ENCODE results near the gene GULP1. TPM values are rescaled to one million over a fixed set of nuclear protein-coding genes. Genes with fewer than 3 reads are reported as not detected.

Gene GULP1
- total RNA-seq, 1 experiment from 2014 or later = 140 TPM

DNA sequence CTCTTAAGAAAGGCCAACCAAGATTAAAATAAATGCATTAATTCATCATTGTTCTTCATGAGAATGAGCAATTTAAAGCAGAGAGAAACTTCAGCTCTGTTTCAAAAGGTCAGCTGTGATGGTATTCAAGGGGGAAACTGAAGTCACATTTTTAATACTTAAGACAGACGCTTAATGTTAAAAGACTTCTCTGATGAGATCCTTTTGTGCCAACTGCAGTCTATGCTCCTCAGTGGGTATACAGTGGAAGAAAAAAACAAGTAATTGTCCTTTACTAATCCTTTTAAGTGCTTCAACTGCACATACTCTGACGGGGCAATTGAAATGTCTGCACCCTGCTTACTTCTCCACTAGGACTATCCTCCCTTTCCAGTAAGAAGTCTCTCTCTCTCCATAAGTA is 309.7 kb downstream of the GULP1 start:
- Histone ChIP-seq H3K56ac (ENCODE audit: insufficient read length, low read depth, low read length) (no peak overlapping the region), H2BK15ac (ENCODE audit: low read depth, low read length) (no peak overlapping the region), H3K9me3 (ENCODE audit: control insufficient read depth, low read depth, low read length) (no peaks in the 10 kb centered on the region), H2BK20ac (ENCODE audit: low read depth, low read length, poor library complexity, severe bottlenecking) (no peak overlapping the region), H4K91ac (ENCODE audit: insufficient read length, low read depth, low read length) (no peak overlapping the region), H3K23me2 (ENCODE audit: insufficient read length, low read depth, low read length, poor library complexity, severe bottlenecking) (no peaks in the 10 kb centered on the region), H3K23ac (ENCODE audit: insufficient read length, low read depth, low read length) (no peak overlapping the region), H3K79me2 (ENCODE audit: insufficient read depth, low read length) (no peaks in the 10 kb centered on the region), H3K14ac (ENCODE audit: insufficient read depth, low read length) (no peak overlapping the region), H2AFZ (ENCODE audit: low read length) (no peak overlapping the region), H4K8ac (replicated peaks; ENCODE audit: insufficient read length, low read depth, low read length) (no peak overlapping the region), H4K5ac (ENCODE audit: insufficient read length, low read depth, low read length) (no peak overlapping the region), H2BK5ac (ENCODE audit: insufficient read length, low read length) (no peak overlapping the region), H3K18ac (ENCODE audit: insufficient read length, low read depth, low read length) (no peak overlapping the region), H4K20me1 (ENCODE audit: control insufficient read depth, insufficient read depth, insufficient read length) (no peaks in the 10 kb centered on the region), H2AK5ac (ENCODE audit: insufficient read length, low read length) (no peak overlapping the region), H3T11ph (ENCODE audit: low read length) (no peak overlapping the region), H3K4me2 (ENCODE audit: insufficient read depth, insufficient read length, low read length) (no peak overlapping the region), H3K4ac (ENCODE audit: low read depth, low read length) (no peak overlapping the region), H3K27me3 (ENCODE audit: insufficient read depth, low read length) (no peaks in the 10 kb centered on the region), H2BK120ac (ENCODE audit: low read depth, low read length, poor library complexity, severe bottlenecking) (no peak overlapping the region), H3K9ac (ENCODE audit: extremely low read depth, insufficient read length, low read length) (no peak overlapping the region), H2BK12ac (ENCODE audit: insufficient read length, low read depth, low read length) (no peak overlapping the region), H3K79me1 (ENCODE audit: insufficient read depth, low read depth, low read length, poor library complexity, severe bottlenecking) (no peaks in the 10 kb centered on the region), H3K4me1 (ENCODE audit: insufficient read depth, low read length) (peaks cover 3% of the 10 kb centered on the region; the same call in 1 of the 2 replicates), H3K27ac (ENCODE audit: insufficient read length, low read depth, low read length) (no peak overlapping the region)
- no CpG with 5 or more reads among the region's 2 CpGs for WGBS (ENCODE audit: extremely low coverage, insufficient read length, low lambda C conversion rate)
- Mint-ChIP-seq H3K4me3 (no peak overlapping the region), H3K27ac (peak overlapping the region in 1 of 3 experiments; percentile 88; a peak in 3 of 7 replicates), H3K36me3 (ENCODE audit: insufficient read depth in 1 of 3, low read depth in 3 of 3) (peaks cover 4 to 9% (median 4%) of the 10 kb centered on the region in 3 experiments; a peak in 6 of 7 replicates), H3K9me3 (peaks cover 0 to 4% of the 10 kb centered on the region in 2 experiments; a peak in 2 of 5 replicates), H3K27me3 (ENCODE audit: low read depth) (no peaks in the 10 kb centered on the region), H3K4me1 (peaks cover 24 to 27% of the 10 kb centered on the region in 2 experiments)
- no peak for DNase-seq
- TF ChIP-seq, protein P1, sequence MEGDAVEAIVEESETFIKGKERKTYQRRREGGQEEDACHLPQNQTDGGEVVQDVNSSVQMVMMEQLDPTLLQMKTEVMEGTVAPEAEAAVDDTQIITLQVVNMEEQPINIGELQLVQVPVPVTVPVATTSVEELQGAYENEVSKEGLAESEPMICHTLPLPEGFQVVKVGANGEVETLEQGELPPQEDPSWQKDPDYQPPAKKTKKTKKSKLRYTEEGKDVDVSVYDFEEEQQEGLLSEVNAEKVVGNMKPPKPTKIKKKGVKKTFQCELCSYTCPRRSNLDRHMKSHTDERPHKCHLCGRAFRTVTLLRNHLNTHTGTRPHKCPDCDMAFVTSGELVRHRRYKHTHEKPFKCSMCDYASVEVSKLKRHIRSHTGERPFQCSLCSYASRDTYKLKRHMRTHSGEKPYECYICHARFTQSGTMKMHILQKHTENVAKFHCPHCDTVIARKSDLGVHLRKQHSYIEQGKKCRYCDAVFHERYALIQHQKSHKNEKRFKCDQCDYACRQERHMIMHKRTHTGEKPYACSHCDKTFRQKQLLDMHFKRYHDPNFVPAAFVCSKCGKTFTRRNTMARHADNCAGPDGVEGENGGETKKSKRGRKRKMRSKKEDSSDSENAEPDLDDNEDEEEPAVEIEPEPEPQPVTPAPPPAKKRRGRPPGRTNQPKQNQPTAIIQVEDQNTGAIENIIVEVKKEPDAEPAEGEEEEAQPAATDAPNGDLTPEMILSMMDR (conservative IDR thresholded peaks at IDR 0.05) = no peak
